ENCODE measurements around the gene NRTN.
A peak's percentile ranks its signal among the peaks of the same experiment; 100 is the strongest.
"Not testable (repeated sequence)": the region's sequence is repeated elsewhere in the genome, so short reads cannot be mapped to it uniquely, and the experiment has no call there.

The NRTN gene

DNA sequence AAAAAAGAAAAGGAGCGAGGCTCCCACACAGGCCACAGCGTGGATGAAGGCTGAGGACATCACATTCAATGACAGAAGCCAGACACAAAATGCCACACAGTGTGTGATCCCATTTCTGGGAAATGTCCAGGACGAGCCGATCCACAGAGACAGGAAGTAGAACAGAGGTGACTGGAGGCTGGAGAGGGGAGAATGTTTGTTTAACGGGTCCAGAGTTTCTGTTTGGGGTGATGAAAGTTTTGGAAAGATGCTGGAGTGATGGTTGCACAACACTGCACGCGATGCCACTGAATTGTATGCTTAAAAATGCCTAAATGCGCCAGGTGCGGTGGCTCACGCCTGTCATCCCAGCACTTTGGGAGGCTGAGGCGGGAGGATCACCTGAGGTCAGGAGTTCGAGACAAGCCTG is 66.1 kb downstream of the NRTN start:
- no peaks in the 10 kb centered on the region for H3K27me3 ChIP-seq (ENCODE audit: insufficient read depth, poor library complexity, severe bottlenecking)
- no peak overlapping the region for H3K4me3 ChIP-seq (replicated peaks; ENCODE audit: insufficient read depth, low read length)
- no peak for DNase-seq (ENCODE audit: low read depth in 1 of 2, low spot score in 1 of 2)
- H3K27ac ChIP-seq (replicated peaks) = no peak overlapping the region
- TF ChIP-seq CTCF (IDR thresholded peaks at IDR 0.05; ENCODE audit: insufficient read depth, low read length) (no peak), POLR2AphosphoS5 (IDR thresholded peaks at IDR 0.05; ENCODE audit: low read depth) (no peak), SPI1 (IDR thresholded peaks at IDR 0.05; ENCODE audit: borderline replicate concordance, low read depth) (no peak), GABPA (IDR thresholded peaks at IDR 0.05; ENCODE audit: low read depth) (no peak)
- TF ChIP-seq, protein P1, sequence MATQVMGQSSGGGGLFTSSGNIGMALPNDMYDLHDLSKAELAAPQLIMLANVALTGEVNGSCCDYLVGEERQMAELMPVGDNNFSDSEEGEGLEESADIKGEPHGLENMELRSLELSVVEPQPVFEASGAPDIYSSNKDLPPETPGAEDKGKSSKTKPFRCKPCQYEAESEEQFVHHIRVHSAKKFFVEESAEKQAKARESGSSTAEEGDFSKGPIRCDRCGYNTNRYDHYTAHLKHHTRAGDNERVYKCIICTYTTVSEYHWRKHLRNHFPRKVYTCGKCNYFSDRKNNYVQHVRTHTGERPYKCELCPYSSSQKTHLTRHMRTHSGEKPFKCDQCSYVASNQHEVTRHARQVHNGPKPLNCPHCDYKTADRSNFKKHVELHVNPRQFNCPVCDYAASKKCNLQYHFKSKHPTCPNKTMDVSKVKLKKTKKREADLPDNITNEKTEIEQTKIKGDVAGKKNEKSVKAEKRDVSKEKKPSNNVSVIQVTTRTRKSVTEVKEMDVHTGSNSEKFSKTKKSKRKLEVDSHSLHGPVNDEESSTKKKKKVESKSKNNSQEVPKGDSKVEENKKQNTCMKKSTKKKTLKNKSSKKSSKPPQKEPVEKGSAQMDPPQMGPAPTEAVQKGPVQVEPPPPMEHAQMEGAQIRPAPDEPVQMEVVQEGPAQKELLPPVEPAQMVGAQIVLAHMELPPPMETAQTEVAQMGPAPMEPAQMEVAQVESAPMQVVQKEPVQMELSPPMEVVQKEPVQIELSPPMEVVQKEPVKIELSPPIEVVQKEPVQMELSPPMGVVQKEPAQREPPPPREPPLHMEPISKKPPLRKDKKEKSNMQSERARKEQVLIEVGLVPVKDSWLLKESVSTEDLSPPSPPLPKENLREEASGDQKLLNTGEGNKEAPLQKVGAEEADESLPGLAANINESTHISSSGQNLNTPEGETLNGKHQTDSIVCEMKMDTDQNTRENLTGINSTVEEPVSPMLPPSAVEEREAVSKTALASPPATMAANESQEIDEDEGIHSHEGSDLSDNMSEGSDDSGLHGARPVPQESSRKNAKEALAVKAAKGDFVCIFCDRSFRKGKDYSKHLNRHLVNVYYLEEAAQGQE (IDR thresholded peaks at IDR 0.05; ENCODE audit: insufficient replicate concordance, low read depth) = no peak

GRCh38 chr19:5873617-5874199 is 68.8 kb downstream of the NRTN start:
- TF ChIP-seq SPI1 (IDR thresholded peaks at IDR 0.05; ENCODE audit: borderline replicate concordance, low read depth) (no peak), CTCF (IDR thresholded peaks at IDR 0.05; ENCODE audit: insufficient read depth, low read length) (no peak), GABPA (IDR thresholded peaks at IDR 0.05; ENCODE audit: low read depth) (no peak), POLR2AphosphoS5 (IDR thresholded peaks at IDR 0.05; ENCODE audit: low read depth) (no peak)
- TF ChIP-seq, protein P1 (IDR thresholded peaks at IDR 0.05; ENCODE audit: insufficient replicate concordance, low read depth) = no peak
- DNase-seq (ENCODE audit: low read depth in 1 of 2, low spot score in 1 of 2) = no peak

DNA sequence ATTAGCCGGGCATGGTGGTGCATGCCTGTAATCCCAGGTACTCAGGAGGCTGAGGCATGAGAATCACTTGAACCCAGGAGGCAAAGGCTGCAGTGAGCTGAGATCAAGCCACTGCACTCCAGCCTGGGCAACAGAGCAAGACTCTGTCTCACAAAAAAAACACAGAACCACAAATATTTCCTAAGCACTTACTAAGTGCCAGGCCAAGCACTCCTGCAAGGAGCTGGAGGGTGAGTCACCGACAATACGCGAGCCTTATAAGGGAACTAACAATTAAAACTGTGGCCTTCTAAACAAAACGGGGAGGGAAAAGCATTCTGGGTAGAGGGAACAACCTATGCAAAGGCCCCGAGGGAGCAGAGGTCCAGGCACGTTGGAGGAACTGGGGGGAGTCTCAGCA is 69.6 kb downstream of the NRTN start:
- not testable (repeated sequence) for H3K27me3 ChIP-seq (ENCODE audit: insufficient read depth, poor library complexity, severe bottlenecking); H3K4me3 ChIP-seq (replicated peaks; ENCODE audit: insufficient read depth, low read length); H3K27ac ChIP-seq (replicated peaks)
- peak; percentile 36 to 55 for DNase-seq (ENCODE audit: low read depth in 1 of 2, low spot score in 1 of 2)

More at GRCh38 chr19:5873617-5874199, 68.8 kb downstream of the NRTN start:
- H3K4me3 ChIP-seq (replicated peaks; ENCODE audit: insufficient read depth, low read length) = no peak overlapping the region
- no peaks in the 10 kb centered on the region for H3K27me3 ChIP-seq (ENCODE audit: insufficient read depth, poor library complexity, severe bottlenecking)
- H3K27ac ChIP-seq (replicated peaks) = no peak overlapping the region

- TF ChIP-seq, protein P1 (IDR thresholded peaks at IDR 0.05; ENCODE audit: insufficient replicate concordance, low read depth) = no peak
- TF ChIP-seq POLR2AphosphoS5 (IDR thresholded peaks at IDR 0.05; ENCODE audit: low read depth) = no peak
- TF ChIP-seq SPI1 (IDR thresholded peaks at IDR 0.05; ENCODE audit: borderline replicate concordance, low read depth) = no peak
- no peak for TF ChIP-seq CTCF (IDR thresholded peaks at IDR 0.05; ENCODE audit: insufficient read depth, low read length)
- H3K27ac ChIP-seq (replicated peaks) = no peak overlapping the region
- DNase-seq (ENCODE audit: low read depth in 1 of 2, low spot score in 1 of 2) = no peak
- no peak overlapping the region for H3K4me3 ChIP-seq (replicated peaks; ENCODE audit: insufficient read depth, low read length)
- peaks cover 2% of the 10 kb centered on the region for H3K27me3 ChIP-seq (ENCODE audit: insufficient read depth, poor library complexity, severe bottlenecking)
Measured at GRCh38 chr19:5877427-5877826, 72.6 kb downstream of the NRTN start.
